ENCODE measurements around the gene SRRM5.

- TF ChIP-seq CTCF (IDR thresholded peaks at IDR 0.05): no peak
- TF ChIP-seq ZFX (IDR thresholded peaks at IDR 0.05; ENCODE audit: borderline replicate concordance): no peak
Observed at GRCh38 chr19:43660301-43660970, 48.5 kb downstream of the SRRM5 start.

Measured in 22Rv1 (cell line).